ENCODE results near the gene NLGN1.

The NLGN1 gene

GRCh38 chr3:173703771-173704170, 306.2 kb downstream of the NLGN1 start:
- H3K27me3 ChIP-seq, result no peaks in the 10 kb centered on the region
- no peak for TF ChIP-seq CTCF (IDR thresholded peaks at IDR 0.05)
- H3K36me3 ChIP-seq, result no peaks in the 10 kb centered on the region
- no peaks in the 10 kb centered on the region for H3K9me3 ChIP-seq
- no peak overlapping the region for H3K4me3 ChIP-seq (ENCODE audit: low read depth in 1 of 2, low read length in 1 of 2)
- no peak overlapping the region for H3K27ac ChIP-seq
- no peaks in the 10 kb centered on the region for H3K4me1 ChIP-seq (ENCODE audit: control insufficient read depth in 1 of 2, insufficient read depth in 1 of 2, low read depth in 1 of 2, low read length in 1 of 2)

- H3K9me3 ChIP-seq, result no peaks in the 10 kb centered on the region
- H3K27me3 ChIP-seq, result no peaks in the 10 kb centered on the region
- H3K4me3 ChIP-seq (ENCODE audit: low read depth in 1 of 2, low read length in 1 of 2), result no peak overlapping the region
- H3K36me3 ChIP-seq, result no peaks in the 10 kb centered on the region
- H3K27ac ChIP-seq, result no peak overlapping the region
- H3K4me1 ChIP-seq (ENCODE audit: control insufficient read depth in 1 of 2, insufficient read depth in 1 of 2, low read depth in 1 of 2, low read length in 1 of 2), result no peaks in the 10 kb centered on the region
- TF ChIP-seq CTCF (IDR thresholded peaks at IDR 0.05), result no peak
Observed at GRCh38 chr3:173706630-173707029, 309.1 kb downstream of the NLGN1 start.

GRCh38 chr3:173708191-173708590, 310.6 kb downstream of the NLGN1 start:
- H3K9me3 ChIP-seq, result no peaks in the 10 kb centered on the region
- no peak for TF ChIP-seq CTCF (IDR thresholded peaks at IDR 0.05)
- H3K27ac ChIP-seq, result no peak overlapping the region
- H3K36me3 ChIP-seq, result no peaks in the 10 kb centered on the region
- no peaks in the 10 kb centered on the region for H3K27me3 ChIP-seq
- H3K4me1 ChIP-seq (ENCODE audit: control insufficient read depth in 1 of 2, insufficient read depth in 1 of 2, low read depth in 1 of 2, low read length in 1 of 2), result no peaks in the 10 kb centered on the region
- H3K4me3 ChIP-seq (ENCODE audit: low read depth in 1 of 2, low read length in 1 of 2), result no peak overlapping the region

- TF ChIP-seq CTCF (IDR thresholded peaks at IDR 0.05), result no peak
- H3K4me3 ChIP-seq (ENCODE audit: low read depth in 1 of 2, low read length in 1 of 2), result no peak overlapping the region
- H3K27me3 ChIP-seq, result no peaks in the 10 kb centered on the region
- H3K36me3 ChIP-seq, result no peaks in the 10 kb centered on the region
- no peaks in the 10 kb centered on the region for H3K9me3 ChIP-seq
- no peaks in the 10 kb centered on the region for H3K4me1 ChIP-seq (ENCODE audit: control insufficient read depth in 1 of 2, insufficient read depth in 1 of 2, low read depth in 1 of 2, low read length in 1 of 2)
- H3K27ac ChIP-seq, result no peak overlapping the region
Observed at GRCh38 chr3:173709026-173709425, 311.5 kb downstream of the NLGN1 start.

GRCh38 chr3:173711619-173712018, 314.1 kb downstream of the NLGN1 start:
- H3K4me3 ChIP-seq (ENCODE audit: low read depth in 1 of 2, low read length in 1 of 2), result no peak overlapping the region
- no peaks in the 10 kb centered on the region for H3K4me1 ChIP-seq (ENCODE audit: control insufficient read depth in 1 of 2, insufficient read depth in 1 of 2, low read depth in 1 of 2, low read length in 1 of 2)
- TF ChIP-seq CTCF (IDR thresholded peaks at IDR 0.05), result no peak
- H3K27me3 ChIP-seq, result no peaks in the 10 kb centered on the region
- H3K36me3 ChIP-seq, result no peaks in the 10 kb centered on the region
- no peaks in the 10 kb centered on the region for H3K9me3 ChIP-seq
- H3K27ac ChIP-seq, result no peak overlapping the region

- TF ChIP-seq CTCF (IDR thresholded peaks at IDR 0.05), result no peak
- Histone ChIP-seq H3K4me3 (ENCODE audit: low read depth in 1 of 2, low read length in 1 of 2) (no peak overlapping the region), H3K36me3 (no peaks in the 10 kb centered on the region), H3K9me3 (no peaks in the 10 kb centered on the region), H3K27me3 (no peaks in the 10 kb centered on the region), H3K27ac (no peak overlapping the region), H3K4me1 (ENCODE audit: control insufficient read depth in 1 of 2, insufficient read depth in 1 of 2, low read depth in 1 of 2, low read length in 1 of 2) (no peaks in the 10 kb centered on the region)
Observed at GRCh38 chr3:173719585-173719984, 322.0 kb downstream of the NLGN1 start.
